HG03135 (cell line): ENCODE measurements around the gene MMP24.

Experiments used
- ATAC-seq: cut with Tn5 transposase; IDR thresholded peaks from one replicate; pipeline ENCODE4 v1.9.1; 2021; ENCODE audit warnings: mild to moderate bottlenecking, moderate library complexity; ENCODE audit not compliant: unreplicated experiment

MMP24 gene

GRCh38 chr20:35215066-35215956 is 11.2 kb upstream of the MMP24 start:
- ATAC-seq = no peak

GRCh38 chr20:35216541-35216940 is 9.9 kb upstream of the MMP24 start:
- ATAC-seq = no peak

GRCh38 chr20:35223941-35224340 is 2.5 kb upstream of the MMP24 start:
- no peak for ATAC-seq

GRCh38 chr20:35224536-35224935 is 2.0 kb upstream of the MMP24 start:
- ATAC-seq = no peak

- ATAC-seq = no peak
These were observed 968 bp upstream of the MMP24 start for GRCh38 chr20:35225319-35226125.

- no peak for ATAC-seq
These were observed 593 bp downstream of the MMP24 start for GRCh38 chr20:35226884-35227681.

- ATAC-seq = no peak
These were observed 6.1 kb downstream of the MMP24 start for GRCh38 chr20:35232575-35232974.

- ATAC-seq = no peak
These were observed 9.4 kb downstream of the MMP24 start for GRCh38 chr20:35235881-35236280.

GRCh38 chr20:35237486-35237885 is 11.0 kb downstream of the MMP24 start:
- no peak for ATAC-seq

GRCh38 chr20:35238170-35238569 is 11.7 kb downstream of the MMP24 start:
- ATAC-seq = no peak

- ATAC-seq = no peak
These were observed 12.2 kb downstream of the MMP24 start for GRCh38 chr20:35238735-35239134.

GRCh38 chr20:35240083-35240810 is 13.8 kb downstream of the MMP24 start:
- no peak for ATAC-seq

GRCh38 chr20:35240811-35241293 is 14.4 kb downstream of the MMP24 start:
- no peak for ATAC-seq

GRCh38 chr20:35243317-35243716 is 16.8 kb downstream of the MMP24 start:
- ATAC-seq = no peak

GRCh38 chr20:35243986-35244385 is 17.5 kb downstream of the MMP24 start:
- no peak for ATAC-seq

- ATAC-seq = no peak
These were observed 20.2 kb downstream of the MMP24 start for GRCh38 chr20:35246723-35247122.

GRCh38 chr20:35248641-35249475 is 22.4 kb downstream of the MMP24 start:
- ATAC-seq = no peak

GRCh38 chr20:35251613-35251940 is 25.1 kb downstream of the MMP24 start:
- no peak for ATAC-seq

GRCh38 chr20:35252037-35252461 is 25.6 kb downstream of the MMP24 start:
- peak; percentile 86 for ATAC-seq
